BLaER1 (cell line): ENCODE measurements around the gene DCTN5.
"Not testable (repeated sequence)": the region's sequence is repeated elsewhere in the genome, so short reads cannot be mapped to it uniquely, and the experiment has no call there.

Experiments
- H3K27ac ChIP-seq: shearing (Covaris generic); formaldehyde crosslinking; 2 replicates; pipeline ENCODE4 v1.8.1; 2022
- H3K27me3 ChIP-seq: shearing (Covaris generic); formaldehyde crosslinking; 2 replicates; pipeline ENCODE4 v1.8.1; 2022
- H3K36me3 ChIP-seq: shearing (Covaris generic); formaldehyde crosslinking; 2 replicates; pipeline ENCODE4 v1.8.1; 2022
- H3K4me1 ChIP-seq: shearing (Covaris generic); formaldehyde crosslinking; 2 replicates; pipeline ENCODE4 v1.8.1; 2022
- H3K4me2 ChIP-seq: shearing (Covaris generic); formaldehyde crosslinking; 2 replicates; pipeline ENCODE4 v1.8.1; 2022
- H3K4me3 ChIP-seq: shearing (Covaris generic); formaldehyde crosslinking; 2 replicates; pipeline ENCODE4 v1.8.1; 2022
- H3K9ac ChIP-seq: shearing (Covaris generic); formaldehyde crosslinking; 2 replicates; pipeline ENCODE4 v1.8.1; 2022
- H3K9me3 ChIP-seq: shearing (Covaris generic); formaldehyde crosslinking; 2 replicates; pipeline ENCODE4 v1.8.1; 2022
- H4K20me1 ChIP-seq: shearing (Covaris generic); formaldehyde crosslinking; 2 replicates; pipeline ENCODE4 v1.8.1; 2022
- Cebpa-rat ChIP-seq: shearing (Covaris generic); IDR thresholded peaks from 2 replicates; pipeline ENCODE4 v1.8.1; 2022

The DCTN5 gene

DNA sequence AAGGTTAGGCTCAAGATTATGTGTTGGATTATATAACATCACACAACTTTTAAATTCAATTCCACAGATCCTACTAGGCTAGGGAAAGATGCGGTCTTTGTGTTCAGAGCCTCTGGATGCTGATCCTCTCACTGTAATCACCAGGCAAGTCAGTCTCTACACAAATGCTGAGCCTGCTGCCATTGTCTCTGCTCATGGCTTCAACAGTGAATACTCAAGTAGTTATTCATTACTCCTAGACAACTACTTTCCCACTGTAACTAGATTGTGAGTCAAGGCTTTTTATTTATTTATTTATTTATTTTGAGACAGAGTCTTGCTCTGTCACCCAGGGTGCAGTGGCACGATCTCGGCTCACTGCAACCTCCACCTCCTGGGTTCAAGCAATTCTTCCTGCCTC, 29.3 kb upstream of the DCTN5 start:
- Histone ChIP-seq H3K36me3 (peaks cover 93% of the 10 kb centered on the region), H4K20me1 (no peaks in the 10 kb centered on the region), H3K27ac (no peak overlapping the region)

DNA sequence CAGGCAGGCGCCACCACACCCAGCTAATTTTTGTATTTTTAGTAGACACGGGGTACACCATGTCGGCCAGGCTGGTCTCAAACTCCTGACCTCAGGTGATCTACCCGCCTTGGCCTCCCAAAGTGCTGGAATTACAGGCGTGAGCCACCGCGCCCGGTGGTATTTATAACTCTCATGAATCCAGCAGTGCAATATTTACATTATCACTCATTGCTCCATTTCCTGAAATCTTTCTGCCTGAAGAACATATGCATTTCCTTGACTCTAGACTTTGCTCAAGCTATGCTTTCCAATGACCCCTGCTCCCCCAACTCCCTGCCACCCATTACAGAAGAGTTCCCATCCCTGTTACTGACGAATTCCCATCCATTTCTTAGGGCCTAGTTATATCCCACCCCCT, 25.5 kb upstream of the DCTN5 start:
- no peak overlapping the region for H3K4me2 ChIP-seq
- no peak overlapping the region for H3K27ac ChIP-seq

More for the DNA sequence above, 29.3 kb upstream of the DCTN5 start:
- no peak for TF ChIP-seq Cebpa-rat
- Histone ChIP-seq H3K9ac (no peak overlapping the region), H3K4me1 (no peaks in the 10 kb centered on the region), H3K4me3 (no peak overlapping the region), H3K27me3 (no peaks in the 10 kb centered on the region), H3K4me2 (no peak overlapping the region), H3K9me3 (no peaks in the 10 kb centered on the region)

DNA sequence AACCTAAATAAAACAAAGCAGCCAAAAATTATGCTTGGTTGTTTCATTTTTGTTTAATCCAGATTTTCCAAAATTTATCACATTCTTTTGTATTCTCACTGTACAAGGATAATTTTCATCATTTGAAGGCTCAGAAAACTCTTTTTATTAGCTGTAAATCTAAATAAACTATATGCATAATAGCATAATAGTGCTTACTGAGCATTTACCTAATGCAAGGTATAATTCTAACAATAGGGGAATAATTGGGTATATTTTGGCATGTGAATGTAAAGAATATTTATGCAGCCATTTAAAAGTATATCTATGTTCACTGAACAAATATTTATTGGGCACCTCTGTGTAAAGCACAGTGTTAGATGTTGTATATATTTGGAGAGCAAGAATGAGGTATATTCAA, 17.2 kb upstream of the DCTN5 start:
- H3K9ac ChIP-seq: no peak overlapping the region
- no peaks in the 10 kb centered on the region for H3K9me3 ChIP-seq
- no peaks in the 10 kb centered on the region for H3K27me3 ChIP-seq
- no peak overlapping the region for H3K4me3 ChIP-seq
- H3K27ac ChIP-seq: no peak overlapping the region
- no peak for TF ChIP-seq Cebpa-rat
- no peaks in the 10 kb centered on the region for H3K4me1 ChIP-seq
- no peak overlapping the region for H3K4me2 ChIP-seq
- H3K36me3 ChIP-seq: peaks cover 93% of the 10 kb centered on the region
- H4K20me1 ChIP-seq: no peaks in the 10 kb centered on the region; the same call in 1 of the 2 replicates

More for the DNA sequence above, 25.5 kb upstream of the DCTN5 start:
- Histone ChIP-seq H3K4me1 (no peaks in the 10 kb centered on the region), H4K20me1 (no peaks in the 10 kb centered on the region), H3K9ac (no peak overlapping the region), H3K27me3 (no peaks in the 10 kb centered on the region), H3K4me3 (no peak overlapping the region), H3K9me3 (no peaks in the 10 kb centered on the region), H3K36me3 (peaks cover 95% of the 10 kb centered on the region)
- no peak for TF ChIP-seq Cebpa-rat

DNA sequence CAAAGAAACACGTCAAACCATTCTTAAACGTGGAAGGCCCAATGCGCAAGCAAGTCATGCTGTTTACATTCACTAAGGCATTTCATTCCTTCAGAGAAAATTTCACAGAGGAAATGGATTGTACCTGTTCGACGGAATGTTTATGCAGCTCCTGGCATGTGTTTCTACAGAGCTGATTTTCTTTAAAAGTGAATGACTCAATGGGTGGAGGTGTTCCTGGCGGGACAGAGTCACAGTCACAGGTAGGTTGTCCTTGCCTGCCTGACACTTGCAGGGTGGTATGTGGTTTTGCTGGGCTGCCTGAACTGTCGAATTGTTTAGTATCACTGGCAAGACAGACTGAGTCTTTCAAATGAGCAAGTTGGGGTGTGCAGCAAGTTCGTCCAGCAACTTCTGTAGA, 11.8 kb upstream of the DCTN5 start:
- H3K36me3 ChIP-seq: peaks cover 90% of the 10 kb centered on the region
- H3K27me3 ChIP-seq: no peaks in the 10 kb centered on the region
- H3K4me2 ChIP-seq: no peak overlapping the region
- no peak overlapping the region for H3K9ac ChIP-seq
- no peak for TF ChIP-seq Cebpa-rat
- peaks cover 16% of the 10 kb centered on the region; the same call in 1 of the 2 replicates for H4K20me1 ChIP-seq
- no peaks in the 10 kb centered on the region for H3K4me1 ChIP-seq
- H3K27ac ChIP-seq: no peak overlapping the region
- no peaks in the 10 kb centered on the region for H3K9me3 ChIP-seq
- H3K4me3 ChIP-seq: no peak overlapping the region

DNA sequence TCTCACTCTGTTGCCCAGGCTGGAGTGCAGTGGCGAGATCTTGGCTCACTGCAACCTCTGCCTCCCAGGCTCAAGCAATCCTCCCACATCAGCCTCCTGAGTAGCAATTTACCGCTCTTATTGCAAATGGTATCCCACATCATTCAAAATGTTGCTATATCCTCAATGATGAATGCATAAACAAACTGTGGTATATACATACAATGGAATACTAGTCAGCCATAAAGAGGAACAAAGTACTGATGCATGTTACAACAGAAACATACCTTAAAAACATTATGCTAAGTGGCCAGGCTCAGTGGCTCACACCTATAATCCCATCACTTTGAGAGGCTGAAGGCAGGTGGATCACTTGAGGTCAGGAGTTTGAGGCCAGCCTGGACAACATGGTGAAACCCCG, 9.4 kb upstream of the DCTN5 start:
- Histone ChIP-seq H4K20me1 (peaks cover 16% of the 10 kb centered on the region; the same call in 1 of the 2 replicates), H3K36me3 (peaks cover 88% of the 10 kb centered on the region)
- H3K9me3 ChIP-seq, H3K9ac ChIP-seq, H3K4me3 ChIP-seq, H3K27ac ChIP-seq, H3K4me2 ChIP-seq, H3K27me3 ChIP-seq, H3K4me1 ChIP-seq: not testable (repeated sequence)

DNA sequence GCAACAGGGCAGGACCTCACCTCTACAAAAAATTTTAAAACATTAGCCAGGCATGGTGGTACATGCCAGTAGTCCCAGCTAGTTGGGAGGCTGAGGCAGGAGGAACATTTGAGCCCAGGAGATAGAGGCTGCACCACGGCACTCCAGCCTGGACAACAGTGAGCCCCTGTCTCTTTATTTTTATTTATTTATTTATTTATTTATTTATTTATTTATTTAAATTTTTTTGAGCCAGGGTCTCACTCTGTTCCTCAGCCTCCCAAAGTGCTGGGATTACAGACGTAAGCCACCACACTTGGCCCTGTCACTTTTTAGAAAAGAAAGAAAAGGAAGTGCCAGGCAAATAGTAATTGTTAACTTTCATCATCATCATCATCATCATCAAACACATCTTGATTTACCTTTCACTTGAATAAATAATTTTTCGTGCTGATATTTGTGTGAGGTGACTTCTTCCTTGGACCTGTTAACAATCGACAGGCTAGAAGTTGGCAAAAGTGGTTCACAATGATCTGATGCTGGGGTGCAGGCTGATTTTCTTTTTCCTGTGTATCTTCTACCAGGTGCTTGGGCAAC, 6.7 kb upstream of the DCTN5 start:
- H3K4me1 ChIP-seq: peaks cover under 1% of the 10 kb centered on the region; the same call in 1 of the 2 replicates
- H3K4me2 ChIP-seq: no peak overlapping the region
- H3K9ac ChIP-seq: no peak overlapping the region
- H3K9me3 ChIP-seq: no peaks in the 10 kb centered on the region
- H4K20me1 ChIP-seq: peaks cover 13% of the 10 kb centered on the region; the same call in 1 of the 2 replicates
- no peaks in the 10 kb centered on the region for H3K27me3 ChIP-seq
- H3K4me3 ChIP-seq: no peak overlapping the region
- no peak for TF ChIP-seq Cebpa-rat
- H3K36me3 ChIP-seq: peaks cover 87% of the 10 kb centered on the region
- no peak overlapping the region for H3K27ac ChIP-seq

DNA sequence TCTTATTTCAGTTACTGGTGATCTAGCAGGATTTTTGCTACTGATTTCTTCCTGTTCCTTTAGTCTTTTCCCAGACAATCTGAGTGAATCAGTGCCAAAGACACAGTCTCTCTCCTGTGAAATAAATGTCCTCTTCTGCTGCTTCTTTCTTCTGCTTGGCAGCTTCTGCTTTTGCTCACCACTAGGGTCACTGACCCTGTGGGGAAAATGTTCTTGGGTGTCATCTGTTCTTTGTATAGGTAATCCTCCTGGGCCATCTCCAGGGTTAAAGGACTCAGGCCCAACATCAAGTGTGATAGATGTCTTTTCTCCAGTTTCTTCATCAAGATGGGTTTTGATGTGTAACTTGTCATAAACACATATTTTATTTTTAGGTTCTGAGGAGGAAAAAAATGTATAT, 5.3 kb upstream of the DCTN5 start:
- no peak overlapping the region for H3K4me3 ChIP-seq
- no peak overlapping the region for H3K4me2 ChIP-seq
- no peak overlapping the region for H3K27ac ChIP-seq
- TF ChIP-seq Cebpa-rat: no peak
- H3K27me3 ChIP-seq: no peaks in the 10 kb centered on the region
- H3K9ac ChIP-seq: no peak overlapping the region
- H3K4me1 ChIP-seq: peaks cover 11% of the 10 kb centered on the region
- peaks cover 8% of the 10 kb centered on the region; the same call in 1 of the 2 replicates for H4K20me1 ChIP-seq
- no peaks in the 10 kb centered on the region for H3K9me3 ChIP-seq
- peaks cover 73% of the 10 kb centered on the region for H3K36me3 ChIP-seq

DNA sequence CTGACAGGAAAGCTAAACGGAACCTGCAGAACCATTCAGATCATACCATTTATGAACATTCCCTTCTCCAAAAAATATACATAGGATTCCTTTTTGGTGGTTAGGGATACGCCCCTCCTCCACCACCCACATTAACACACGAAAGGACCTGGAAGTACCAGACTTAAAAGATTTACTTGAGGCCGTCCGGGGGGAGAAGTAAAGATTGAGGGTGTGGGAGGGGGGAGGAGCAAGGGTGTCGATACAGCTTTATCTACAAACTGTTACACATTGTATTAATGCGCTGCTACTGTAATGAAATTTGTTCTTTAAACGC, 693 bp upstream of the DCTN5 start:
- peak overlapping the region; percentile 88 for H3K27ac ChIP-seq
- H3K36me3 ChIP-seq: peaks cover 58% of the 10 kb centered on the region
- TF ChIP-seq Cebpa-rat: no peak

DNA sequence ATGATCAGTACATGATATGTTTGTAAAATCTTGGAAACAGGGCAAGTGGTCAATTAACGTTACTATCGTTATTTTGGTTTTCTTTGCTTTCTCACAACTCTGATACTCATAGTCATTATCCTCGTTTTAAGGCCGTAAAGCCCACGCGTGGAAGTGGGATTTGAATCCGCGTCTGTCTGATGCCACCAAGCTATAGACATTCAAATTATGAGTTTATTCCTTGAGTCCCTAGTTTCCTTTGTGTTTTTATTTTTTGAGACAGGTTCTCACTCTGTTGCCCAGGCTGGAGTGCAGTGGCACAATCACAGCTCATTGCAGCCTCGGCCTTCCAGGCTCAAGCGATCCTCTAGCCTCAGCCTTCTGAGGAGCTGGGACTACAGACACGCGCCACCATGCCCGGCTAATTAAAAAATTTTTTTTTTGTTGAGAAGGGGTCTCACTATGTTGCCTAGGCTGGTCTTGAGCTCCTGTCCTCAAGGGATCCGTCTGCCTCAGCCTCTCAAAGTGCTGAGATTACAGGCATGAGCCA, 1.0 kb downstream of the DCTN5 start:
- Histone ChIP-seq H3K27ac (peak overlapping the region; percentile 88), H3K9ac (peak overlapping the region; percentile 91), H3K9me3 (no peaks in the 10 kb centered on the region; the same call in 1 of the 2 replicates), H3K27me3 (no peaks in the 10 kb centered on the region), H3K4me2 (peak overlapping the region; percentile 87), H3K4me1 (peaks cover 26% of the 10 kb centered on the region), H3K4me3 (peak overlapping the region; percentile 84), H3K36me3 (peaks cover 60% of the 10 kb centered on the region), H4K20me1 (peaks cover 29% of the 10 kb centered on the region)
- no peak for TF ChIP-seq Cebpa-rat

More for the DNA sequence above, 693 bp upstream of the DCTN5 start:
- Histone ChIP-seq H4K20me1 (peaks cover 15% of the 10 kb centered on the region), H3K9ac (peak overlapping the region; percentile 91), H3K27me3 (no peaks in the 10 kb centered on the region), H3K9me3 (no peaks in the 10 kb centered on the region), H3K4me3 (peak overlapping the region; percentile 84), H3K4me2 (peak overlapping the region; percentile 96), H3K4me1 (peaks cover 26% of the 10 kb centered on the region)

DNA sequence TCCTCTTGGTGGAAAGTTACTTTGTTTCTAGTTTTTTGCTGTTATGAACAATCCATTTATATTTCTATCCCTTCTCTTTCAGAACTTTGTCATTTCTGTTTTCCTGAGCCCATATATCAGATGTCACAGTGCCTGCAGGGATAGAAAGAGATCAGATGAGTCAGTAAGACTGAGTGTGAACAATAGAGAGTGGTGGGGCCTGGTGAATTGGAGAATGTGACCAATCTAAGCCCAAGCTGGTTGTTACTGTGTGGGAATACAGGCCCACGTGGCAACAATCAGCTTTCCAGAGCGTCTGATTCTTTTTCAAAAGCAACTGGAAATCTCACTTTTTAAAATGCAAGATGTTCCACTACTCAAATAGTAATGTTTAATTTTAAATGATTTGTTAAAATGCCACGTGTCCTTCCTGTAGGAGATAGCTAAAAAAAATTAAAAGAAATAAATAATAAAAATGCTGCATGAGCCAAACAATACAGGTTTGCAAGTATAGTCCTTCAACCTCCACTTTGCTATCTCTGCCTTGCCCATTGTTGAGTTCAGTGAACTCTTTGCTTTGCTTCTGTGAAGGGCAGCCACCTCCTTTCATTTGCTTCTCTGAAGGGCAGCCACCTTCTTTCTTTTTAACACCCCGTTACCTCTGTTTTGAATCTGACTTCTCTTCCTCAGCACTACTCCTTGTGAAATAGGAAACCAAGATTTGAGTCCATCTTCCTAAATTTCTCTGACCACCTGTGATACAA, 9.6 kb downstream of the DCTN5 start:
- H3K4me1 ChIP-seq: no peaks in the 10 kb centered on the region
- H3K27me3 ChIP-seq: no peaks in the 10 kb centered on the region
- H3K4me2 ChIP-seq: no peak overlapping the region
- H3K9me3 ChIP-seq: no peaks in the 10 kb centered on the region; the same call in 1 of the 2 replicates
- H3K27ac ChIP-seq: no peak overlapping the region
- peaks cover 82% of the 10 kb centered on the region for H4K20me1 ChIP-seq
- H3K9ac ChIP-seq: no peak overlapping the region
- peaks cover 95% of the 10 kb centered on the region for H3K36me3 ChIP-seq
- no peak for TF ChIP-seq Cebpa-rat
- H3K4me3 ChIP-seq: no peak overlapping the region
